ENCODE results near the gene RPL23. TPM values are rescaled to one million over a fixed set of nuclear protein-coding genes. Genes with fewer than 3 reads are reported as not detected.

The RPL23 gene
- total and polyA plus RNA-seq, 2 experiments from 2014 or later, result 877 to 4,267 TPM

GRCh38 chr17:38882870-38883269 lies 29.3 kb upstream of the RPL23 start:
- H2AFZ ChIP-seq, result no peak overlapping the region
- no peak for DNase-seq (ENCODE audit: low spot score)
- peak overlapping the region; percentile 83 for H3K27ac ChIP-seq (ENCODE audit: low read depth)
- no peaks in the 10 kb centered on the region for H3K9me2 ChIP-seq (ENCODE audit: insufficient read depth)
- peaks cover 82% of the 10 kb centered on the region for H3K4me1 Mint-ChIP-seq
- H3K27me3 Mint-ChIP-seq (ENCODE audit: insufficient read depth, low read depth, poor library complexity), result peaks cover 25% of the 10 kb centered on the region
- peaks cover 85% of the 10 kb centered on the region for H3K4me1 ChIP-seq (ENCODE audit: insufficient read depth)
- H3K27ac Mint-ChIP-seq, result peak overlapping the region; percentile 62
- H3K36me3 ChIP-seq (ENCODE audit: insufficient read depth), result peaks cover 4% of the 10 kb centered on the region; the same call in 1 of the 2 replicates
- H4K20me1 ChIP-seq (replicated peaks; ENCODE audit: insufficient read depth), result peaks cover 10% of the 10 kb centered on the region; the same call in 1 of the 2 replicates
- TF ChIP-seq REST (IDR thresholded peaks at IDR 0.05; ENCODE audit: unreplicated experiment), result no peak
- TF ChIP-seq, protein P1, sequence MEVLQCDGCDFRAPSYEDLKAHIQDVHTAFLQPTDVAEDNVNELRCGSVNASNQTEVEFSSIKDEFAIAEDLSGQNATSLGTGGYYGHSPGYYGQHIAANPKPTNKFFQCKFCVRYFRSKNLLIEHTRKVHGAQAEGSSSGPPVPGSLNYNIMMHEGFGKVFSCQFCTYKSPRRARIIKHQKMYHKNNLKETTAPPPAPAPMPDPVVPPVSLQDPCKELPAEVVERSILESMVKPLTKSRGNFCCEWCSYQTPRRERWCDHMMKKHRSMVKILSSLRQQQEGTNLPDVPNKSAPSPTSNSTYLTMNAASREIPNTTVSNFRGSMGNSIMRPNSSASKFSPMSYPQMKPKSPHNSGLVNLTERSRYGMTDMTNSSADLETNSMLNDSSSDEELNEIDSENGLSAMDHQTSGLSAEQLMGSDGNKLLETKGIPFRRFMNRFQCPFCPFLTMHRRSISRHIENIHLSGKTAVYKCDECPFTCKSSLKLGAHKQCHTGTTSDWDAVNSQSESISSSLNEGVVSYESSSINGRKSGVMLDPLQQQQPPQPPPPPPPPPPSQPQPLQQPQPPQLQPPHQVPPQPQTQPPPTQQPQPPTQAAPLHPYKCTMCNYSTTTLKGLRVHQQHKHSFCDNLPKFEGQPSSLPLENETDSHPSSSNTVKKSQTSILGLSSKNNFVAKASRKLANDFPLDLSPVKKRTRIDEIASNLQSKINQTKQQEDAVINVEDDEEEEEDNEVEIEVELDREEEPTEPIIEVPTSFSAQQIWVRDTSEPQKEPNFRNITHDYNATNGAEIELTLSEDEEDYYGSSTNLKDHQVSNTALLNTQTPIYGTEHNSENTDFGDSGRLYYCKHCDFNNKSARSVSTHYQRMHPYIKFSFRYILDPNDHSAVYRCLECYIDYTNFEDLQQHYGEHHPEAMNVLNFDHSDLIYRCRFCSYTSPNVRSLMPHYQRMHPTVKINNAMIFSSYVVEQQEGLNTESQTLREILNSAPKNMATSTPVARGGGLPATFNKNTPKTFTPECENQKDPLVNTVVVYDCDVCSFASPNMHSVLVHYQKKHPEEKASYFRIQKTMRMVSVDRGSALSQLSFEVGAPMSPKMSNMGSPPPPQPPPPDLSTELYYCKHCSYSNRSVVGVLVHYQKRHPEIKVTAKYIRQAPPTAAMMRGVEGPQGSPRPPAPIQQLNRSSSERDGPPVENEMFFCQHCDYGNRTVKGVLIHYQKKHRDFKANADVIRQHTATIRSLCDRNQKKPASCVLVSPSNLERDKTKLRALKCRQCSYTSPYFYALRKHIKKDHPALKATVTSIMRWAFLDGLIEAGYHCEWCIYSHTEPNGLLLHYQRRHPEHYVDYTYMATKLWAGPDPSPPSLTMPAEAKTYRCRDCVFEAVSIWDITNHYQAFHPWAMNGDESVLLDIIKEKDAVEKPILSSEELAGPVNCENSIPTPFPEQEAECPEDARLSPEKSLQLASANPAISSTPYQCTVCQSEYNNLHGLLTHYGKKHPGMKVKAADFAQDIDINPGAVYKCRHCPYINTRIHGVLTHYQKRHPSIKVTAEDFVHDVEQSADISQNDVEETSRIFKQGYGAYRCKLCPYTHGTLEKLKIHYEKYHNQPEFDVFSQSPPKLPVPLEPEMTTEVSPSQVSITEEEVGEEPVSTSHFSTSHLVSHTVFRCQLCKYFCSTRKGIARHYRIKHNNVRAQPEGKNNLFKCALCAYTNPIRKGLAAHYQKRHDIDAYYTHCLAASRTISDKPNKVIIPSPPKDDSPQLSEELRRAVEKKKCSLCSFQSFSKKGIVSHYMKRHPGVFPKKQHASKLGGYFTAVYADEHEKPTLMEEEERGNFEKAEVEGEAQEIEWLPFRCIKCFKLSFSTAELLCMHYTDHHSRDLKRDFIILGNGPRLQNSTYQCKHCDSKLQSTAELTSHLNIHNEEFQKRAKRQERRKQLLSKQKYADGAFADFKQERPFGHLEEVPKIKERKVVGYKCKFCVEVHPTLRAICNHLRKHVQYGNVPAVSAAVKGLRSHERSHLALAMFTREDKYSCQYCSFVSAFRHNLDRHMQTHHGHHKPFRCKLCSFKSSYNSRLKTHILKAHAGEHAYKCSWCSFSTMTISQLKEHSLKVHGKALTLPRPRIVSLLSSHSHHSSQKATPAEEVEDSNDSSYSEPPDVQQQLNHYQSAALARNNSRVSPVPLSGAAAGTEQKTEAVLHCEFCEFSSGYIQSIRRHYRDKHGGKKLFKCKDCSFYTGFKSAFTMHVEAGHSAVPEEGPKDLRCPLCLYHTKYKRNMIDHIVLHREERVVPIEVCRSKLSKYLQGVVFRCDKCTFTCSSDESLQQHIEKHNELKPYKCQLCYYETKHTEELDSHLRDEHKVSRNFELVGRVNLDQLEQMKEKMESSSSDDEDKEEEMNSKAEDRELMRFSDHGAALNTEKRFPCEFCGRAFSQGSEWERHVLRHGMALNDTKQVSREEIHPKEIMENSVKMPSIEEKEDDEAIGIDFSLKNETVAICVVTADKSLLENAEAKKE (CRISPR knock-in tag; IDR thresholded peaks at IDR 0.05), result no peak
- no peak for TF ChIP-seq CREB1 (CRISPR knock-in tag; IDR thresholded peaks at IDR 0.05; ENCODE audit: low read depth)
- TF ChIP-seq NANOG (IDR thresholded peaks at IDR 0.05; ENCODE audit: borderline replicate concordance), result no peak
- TF ChIP-seq STAT1 (IDR thresholded peaks at IDR 0.05; ENCODE audit: unreplicated experiment), result no peak
- no peak for TF ChIP-seq JUNB (IDR thresholded peaks at IDR 0.05; ENCODE audit: unreplicated experiment)
- TF ChIP-seq, protein P2, sequence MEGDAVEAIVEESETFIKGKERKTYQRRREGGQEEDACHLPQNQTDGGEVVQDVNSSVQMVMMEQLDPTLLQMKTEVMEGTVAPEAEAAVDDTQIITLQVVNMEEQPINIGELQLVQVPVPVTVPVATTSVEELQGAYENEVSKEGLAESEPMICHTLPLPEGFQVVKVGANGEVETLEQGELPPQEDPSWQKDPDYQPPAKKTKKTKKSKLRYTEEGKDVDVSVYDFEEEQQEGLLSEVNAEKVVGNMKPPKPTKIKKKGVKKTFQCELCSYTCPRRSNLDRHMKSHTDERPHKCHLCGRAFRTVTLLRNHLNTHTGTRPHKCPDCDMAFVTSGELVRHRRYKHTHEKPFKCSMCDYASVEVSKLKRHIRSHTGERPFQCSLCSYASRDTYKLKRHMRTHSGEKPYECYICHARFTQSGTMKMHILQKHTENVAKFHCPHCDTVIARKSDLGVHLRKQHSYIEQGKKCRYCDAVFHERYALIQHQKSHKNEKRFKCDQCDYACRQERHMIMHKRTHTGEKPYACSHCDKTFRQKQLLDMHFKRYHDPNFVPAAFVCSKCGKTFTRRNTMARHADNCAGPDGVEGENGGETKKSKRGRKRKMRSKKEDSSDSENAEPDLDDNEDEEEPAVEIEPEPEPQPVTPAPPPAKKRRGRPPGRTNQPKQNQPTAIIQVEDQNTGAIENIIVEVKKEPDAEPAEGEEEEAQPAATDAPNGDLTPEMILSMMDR (conservative IDR thresholded peaks at IDR 0.05; ENCODE audit: low read depth in 2 of 2), result no peak
- no peak for TF ChIP-seq POLR2AphosphoS5 (IDR thresholded peaks at IDR 0.05; ENCODE audit: low read depth)
- TF ChIP-seq ZNF331 (CRISPR knock-in tag; IDR thresholded peaks at IDR 0.05; ENCODE audit: low read depth), result no peak
- no peak for TF ChIP-seq ZNF114 (CRISPR knock-in tag; IDR thresholded peaks at IDR 0.05)
- TF ChIP-seq, protein P3, sequence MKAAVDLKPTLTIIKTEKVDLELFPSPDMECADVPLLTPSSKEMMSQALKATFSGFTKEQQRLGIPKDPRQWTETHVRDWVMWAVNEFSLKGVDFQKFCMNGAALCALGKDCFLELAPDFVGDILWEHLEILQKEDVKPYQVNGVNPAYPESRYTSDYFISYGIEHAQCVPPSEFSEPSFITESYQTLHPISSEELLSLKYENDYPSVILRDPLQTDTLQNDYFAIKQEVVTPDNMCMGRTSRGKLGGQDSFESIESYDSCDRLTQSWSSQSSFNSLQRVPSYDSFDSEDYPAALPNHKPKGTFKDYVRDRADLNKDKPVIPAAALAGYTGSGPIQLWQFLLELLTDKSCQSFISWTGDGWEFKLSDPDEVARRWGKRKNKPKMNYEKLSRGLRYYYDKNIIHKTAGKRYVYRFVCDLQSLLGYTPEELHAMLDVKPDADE (IDR thresholded peaks at IDR 0.05), result no peak
- peak overlapping the region; percentile 2; the same call in 1 of the 3 replicates for H3K4me3 Mint-ChIP-seq
- peaks cover 42% of the 10 kb centered on the region for H3K36me3 Mint-ChIP-seq (ENCODE audit: low read depth)
- ATAC-seq, result no peak
- peaks cover 84% of the 10 kb centered on the region for H3K79me2 ChIP-seq (replicated peaks; ENCODE audit: insufficient read depth)
- H3F3A ChIP-seq (replicated peaks; ENCODE audit: low read depth), result 0 out of 2 replicates have a peak, but pooled peaks cover 7% of the 10 kb centered on the region
- H3K9me3 Mint-ChIP-seq, result no peaks in the 10 kb centered on the region
- no peaks in the 10 kb centered on the region for H3K27me3 ChIP-seq (ENCODE audit: insufficient read depth)
- H3K4me2 ChIP-seq, result peak overlapping the region; percentile 68; the same call in 1 of the 2 replicates
- H3K4me3 ChIP-seq, result no peak overlapping the region

Data from GM23338 (cell line).